GM18507 (cell line): ENCODE data around the gene PALMD.

Source experiments
- DNase-seq: peaks from one replicate; pipeline ENCODE4 v3.0.0; 2011; ENCODE audit warnings: low read depth; ENCODE audit not compliant: insufficient read length; ENCODE audit errors: extremely low spot score
- FAIRE-seq: peaks from 2 replicates; lab custom pipeline; 2011; peaks lifted over from hg19 to GRCh38; lab: Jason Lieb, UNC

The PALMD gene

GRCh38 chr1:99680270-99680669, 34.4 kb downstream of the PALMD start:
- DNase-seq, result no peak
- FAIRE-seq, result no peak

- no peak for DNase-seq
- no peak for FAIRE-seq
Measured at GRCh38 chr1:99681583-99681982, 35.7 kb downstream of the PALMD start.

DNA sequence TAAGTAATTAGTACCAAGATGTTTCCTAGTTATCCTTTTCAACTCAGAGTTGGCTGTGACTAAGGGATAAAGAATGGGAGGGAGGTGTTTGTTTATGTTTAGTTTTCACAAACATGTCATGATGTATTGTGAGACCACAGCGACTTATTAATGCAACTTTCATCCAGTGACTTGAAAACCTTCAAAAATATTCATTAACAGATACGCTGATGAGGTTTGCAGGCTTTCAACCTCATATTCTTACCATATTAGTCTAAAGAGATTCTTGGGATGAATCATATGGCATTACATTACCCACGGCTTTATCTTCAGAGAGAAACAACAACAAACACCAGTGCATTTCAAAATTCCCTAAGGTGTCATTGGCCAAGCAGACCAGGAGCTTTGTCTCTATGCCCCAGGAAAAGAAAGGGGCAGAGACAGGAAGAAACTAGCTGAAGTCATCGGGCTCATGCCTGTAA, 36.4 kb downstream of the PALMD start:
- peak; percentile 9 for FAIRE-seq
- DNase-seq, result no peak

GRCh38 chr1:99685516-99686180, 39.7 kb downstream of the PALMD start:
- DNase-seq (no peak), FAIRE-seq (peak; percentile 85)

DNA sequence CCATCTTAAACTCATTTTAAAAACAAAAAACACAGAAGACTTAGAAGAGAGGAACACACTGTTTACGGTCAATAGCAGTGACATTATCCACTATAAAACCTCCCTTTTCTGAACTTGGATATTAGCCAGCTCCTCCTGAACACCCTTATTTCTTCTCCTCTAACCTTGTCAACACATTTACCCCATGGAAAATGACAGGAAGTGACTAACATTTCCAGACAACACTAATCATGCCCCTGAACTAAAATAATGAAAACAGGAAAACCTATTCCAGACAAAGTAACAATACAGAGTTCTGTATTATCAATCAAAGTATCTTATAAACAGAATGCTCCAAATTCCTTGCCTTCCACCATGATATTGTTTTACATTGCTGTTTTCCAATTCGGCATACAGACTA, 45.3 kb downstream of the PALMD start:
- FAIRE-seq, result no peak
- DNase-seq, result no peak

DNA sequence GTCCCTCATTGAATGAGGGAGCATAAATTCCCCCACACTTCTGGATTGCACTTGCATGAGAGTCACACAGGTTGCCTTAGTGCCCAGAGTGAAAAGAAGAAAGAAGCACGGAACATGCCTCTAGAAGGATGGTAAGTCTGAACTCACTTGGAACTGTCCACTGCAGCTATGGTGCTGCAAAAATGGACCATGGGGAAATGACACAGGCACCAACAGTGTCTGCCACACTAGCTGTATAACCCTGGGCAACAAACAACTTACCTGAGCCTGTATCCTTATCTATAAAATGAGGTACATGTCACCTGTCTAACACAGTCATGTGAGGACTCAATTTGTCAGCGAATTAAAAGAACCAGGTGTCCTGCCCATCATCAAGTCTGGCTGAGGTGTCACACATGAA, 50.7 kb downstream of the PALMD start:
- FAIRE-seq (no peak), DNase-seq (no peak)

DNA sequence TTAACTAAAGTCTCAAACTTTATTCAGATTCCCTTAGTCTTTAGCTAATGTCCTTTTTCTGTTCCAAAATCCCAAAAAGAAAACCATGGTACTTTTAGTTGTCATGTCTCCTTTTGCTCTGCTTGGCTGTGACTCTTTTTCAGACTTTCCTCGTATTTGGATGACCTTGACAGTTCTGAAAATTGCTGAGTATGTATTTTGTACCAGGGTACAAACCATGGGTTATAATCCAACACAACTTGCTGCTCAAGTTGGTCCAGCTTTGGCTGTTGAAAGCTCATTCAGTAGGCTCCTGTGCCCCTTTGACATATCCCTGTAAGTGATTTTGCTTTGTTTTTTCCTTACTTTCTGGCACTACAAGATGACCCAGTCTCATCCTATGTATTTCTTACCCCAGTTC, 51.7 kb downstream of the PALMD start:
- FAIRE-seq (no peak), DNase-seq (no peak)

GRCh38 chr1:99700020-99700419, 54.1 kb downstream of the PALMD start:
- no peak for FAIRE-seq
- DNase-seq, result no peak

DNA sequence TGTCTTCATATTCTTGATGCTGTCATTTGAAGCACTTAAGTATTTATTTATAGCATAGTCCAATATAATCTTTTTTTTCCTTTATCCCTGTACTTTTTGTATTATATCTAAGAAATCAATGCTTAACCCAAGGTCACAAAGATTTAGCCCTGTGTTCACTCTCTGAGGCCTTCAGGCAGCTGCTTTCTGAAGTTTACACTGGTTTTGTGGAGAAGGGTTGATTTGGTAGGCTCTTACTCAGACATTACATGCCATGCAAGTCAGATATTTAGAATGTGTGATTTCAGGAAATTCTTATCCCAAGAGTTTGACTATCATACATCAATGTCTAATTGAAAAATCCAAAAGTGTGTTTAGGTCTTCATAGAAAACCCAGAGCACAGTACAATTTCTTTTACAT, 56.3 kb downstream of the PALMD start:
- DNase-seq (no peak), FAIRE-seq (no peak)

DNA sequence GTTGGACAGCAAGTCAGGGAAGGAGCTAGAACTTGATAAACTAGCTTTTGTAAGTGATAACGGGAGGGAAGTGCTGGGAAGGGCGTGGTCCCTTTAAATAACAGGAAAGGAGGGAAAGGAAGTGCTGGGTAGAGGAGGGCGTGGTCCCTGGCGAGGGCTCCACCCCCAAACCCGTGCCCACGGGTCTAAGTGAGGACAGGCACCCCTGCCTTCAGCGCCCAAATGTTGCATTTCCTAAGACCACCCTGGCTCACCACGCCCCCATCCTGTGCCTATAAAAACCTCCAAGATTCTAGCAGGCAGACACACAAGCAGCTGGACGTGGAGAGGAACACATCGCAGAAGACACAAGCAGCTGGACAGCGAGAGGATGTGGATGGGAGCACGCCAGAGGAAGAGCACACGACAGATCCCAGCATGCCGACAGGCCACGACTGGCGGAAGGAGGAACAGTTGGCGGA, 58.5 kb downstream of the PALMD start:
- DNase-seq, result no peak

GRCh38 chr1:99705385-99705784, 59.5 kb downstream of the PALMD start:
- FAIRE-seq, result no peak
- DNase-seq, result no peak

More for the DNA sequence above, 58.5 kb downstream of the PALMD start:
- FAIRE-seq, result no peak

DNA sequence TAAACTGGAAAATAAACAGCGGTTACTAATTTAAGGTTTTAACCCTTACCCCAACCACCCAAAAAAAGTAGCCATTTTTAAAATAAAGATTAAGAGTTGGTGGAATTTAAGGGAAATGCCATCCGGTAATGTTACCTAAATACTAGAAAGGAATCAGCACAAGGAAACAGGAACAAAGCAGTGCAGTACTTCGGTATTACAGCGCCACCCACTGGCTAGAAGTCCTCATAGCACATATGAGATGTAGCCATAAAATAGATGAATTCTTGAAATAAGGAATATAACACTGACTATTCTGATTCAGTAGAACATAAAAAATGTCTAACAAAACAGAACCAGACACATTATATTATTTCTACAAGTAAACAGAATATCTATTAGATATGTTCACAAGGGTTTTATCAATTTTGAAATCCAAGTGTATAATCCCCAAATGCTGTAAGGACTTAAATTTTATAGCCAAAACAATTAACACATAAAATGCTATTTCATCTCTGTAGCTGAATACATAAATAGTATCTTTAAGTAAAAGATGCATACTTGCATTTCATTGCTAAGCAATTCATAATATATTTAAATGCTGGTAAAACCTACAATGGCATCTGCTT, 61.7 kb downstream of the PALMD start:
- FAIRE-seq (peak; percentile 77), DNase-seq (no peak)

DNA sequence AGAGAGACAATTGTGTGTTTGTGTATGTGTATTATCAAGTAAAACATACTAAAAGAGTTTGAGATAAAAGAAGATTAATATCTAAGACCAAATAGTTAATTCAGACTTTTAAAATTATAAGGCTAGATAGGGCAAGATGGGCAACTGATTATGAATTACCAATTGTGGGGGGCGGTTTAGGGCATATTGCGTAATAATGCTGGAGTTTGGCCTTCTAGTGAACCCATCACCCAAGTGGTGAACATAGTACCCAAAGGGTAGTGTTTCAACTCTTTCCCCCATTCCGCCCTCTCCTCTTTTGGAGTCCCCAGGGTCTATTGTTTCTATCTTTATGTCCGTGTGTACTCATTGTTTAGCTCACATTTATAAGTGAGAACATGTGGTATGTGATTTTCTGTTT, 65.1 kb downstream of the PALMD start:
- no peak for DNase-seq
- FAIRE-seq, result no peak

DNA sequence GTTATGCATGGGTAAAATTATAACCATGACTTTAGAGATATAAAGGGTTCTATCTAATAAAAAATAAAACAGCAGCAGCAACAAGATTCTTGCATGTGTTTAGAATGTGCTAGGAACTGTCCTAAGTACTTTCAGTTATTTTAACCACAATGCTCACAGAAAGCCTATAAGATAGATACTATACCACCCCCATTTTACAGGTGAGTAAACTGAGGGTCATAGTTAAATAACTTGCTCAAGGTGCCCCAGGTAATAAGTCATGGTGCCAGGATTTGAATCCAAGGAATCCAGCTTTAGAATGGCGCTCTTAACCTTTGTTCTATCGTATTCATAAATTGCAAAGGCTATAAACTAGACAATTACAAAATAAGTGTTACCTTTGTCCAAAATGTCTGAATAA, 67.1 kb downstream of the PALMD start:
- FAIRE-seq (no peak), DNase-seq (no peak)

- peak; percentile 12 for FAIRE-seq
- no peak for DNase-seq
Measured at GRCh38 chr1:99717005-99717404, 71.1 kb downstream of the PALMD start.

DNA sequence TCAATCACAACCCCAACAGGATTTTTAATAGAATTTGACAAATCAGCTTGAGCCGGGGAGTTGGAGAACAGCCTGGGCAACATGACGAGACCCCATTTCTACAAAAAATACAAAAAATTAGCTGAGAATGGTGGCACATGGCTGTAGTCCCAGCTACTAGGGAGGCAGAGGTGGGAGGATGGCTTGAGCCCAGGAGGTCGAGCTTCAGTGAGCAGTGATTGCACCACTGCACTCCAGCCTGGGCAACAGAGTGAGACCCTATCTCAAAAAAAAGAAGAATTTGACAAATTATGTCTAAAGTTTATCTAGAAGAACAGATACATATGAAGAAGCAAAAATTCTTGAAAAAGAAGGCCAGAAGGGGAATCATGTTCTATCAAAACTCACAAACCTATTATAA, 77.3 kb downstream of the PALMD start:
- peak; percentile 70 for FAIRE-seq

DNA sequence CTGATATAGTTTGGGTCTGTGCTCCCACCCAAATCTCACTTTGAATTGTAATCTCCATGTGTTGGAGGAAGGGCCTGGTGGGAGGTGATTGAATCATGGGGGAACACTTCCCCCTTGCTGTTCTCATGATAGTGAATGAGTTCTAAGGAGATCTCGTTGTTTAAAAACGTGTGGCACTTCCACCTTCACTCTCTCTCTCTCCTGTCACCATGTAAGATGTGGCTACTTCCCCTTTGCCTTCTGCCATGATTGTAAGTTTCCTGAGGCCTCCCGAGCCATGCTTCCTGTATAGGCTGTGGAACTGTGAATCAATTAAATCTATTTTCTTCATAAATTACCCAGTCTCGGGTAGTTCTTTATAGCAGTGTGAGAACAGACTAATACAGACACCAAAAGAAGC, 80.1 kb downstream of the PALMD start:
- FAIRE-seq, result no peak

More for the DNA sequence above, 77.3 kb downstream of the PALMD start:
- no peak for DNase-seq

DNA sequence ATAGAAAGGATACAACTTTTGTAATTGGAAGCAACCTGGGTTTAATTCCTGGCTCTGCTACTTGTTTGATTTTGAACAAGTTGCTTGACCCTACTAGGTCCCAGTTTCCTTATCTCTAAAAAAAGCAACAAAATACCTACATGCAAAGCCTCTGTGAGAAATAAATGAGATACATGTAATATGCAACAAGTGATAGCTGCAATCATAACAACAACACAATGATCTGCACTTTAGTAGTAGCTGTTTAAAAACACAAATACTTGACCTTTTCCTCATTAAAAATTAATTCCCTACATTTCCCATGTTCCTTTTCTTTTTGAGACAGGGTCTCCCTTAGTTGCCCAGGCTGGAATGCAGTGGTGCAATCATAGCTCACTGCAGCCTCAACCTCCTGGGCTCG, 80.5 kb downstream of the PALMD start:
- DNase-seq, result no peak

More for the DNA sequence above, 80.1 kb downstream of the PALMD start:
- DNase-seq, result no peak

GRCh38 chr1:99726818-99727217, 80.9 kb downstream of the PALMD start:
- no peak for FAIRE-seq
- DNase-seq, result no peak

More for the DNA sequence above, 80.5 kb downstream of the PALMD start:
- no peak for FAIRE-seq

GRCh38 chr1:99727575-99728185, 81.8 kb downstream of the PALMD start:
- FAIRE-seq (no peak), DNase-seq (no peak)
